Measurements from ENCODE around the gene TMEM203.

DNA sequence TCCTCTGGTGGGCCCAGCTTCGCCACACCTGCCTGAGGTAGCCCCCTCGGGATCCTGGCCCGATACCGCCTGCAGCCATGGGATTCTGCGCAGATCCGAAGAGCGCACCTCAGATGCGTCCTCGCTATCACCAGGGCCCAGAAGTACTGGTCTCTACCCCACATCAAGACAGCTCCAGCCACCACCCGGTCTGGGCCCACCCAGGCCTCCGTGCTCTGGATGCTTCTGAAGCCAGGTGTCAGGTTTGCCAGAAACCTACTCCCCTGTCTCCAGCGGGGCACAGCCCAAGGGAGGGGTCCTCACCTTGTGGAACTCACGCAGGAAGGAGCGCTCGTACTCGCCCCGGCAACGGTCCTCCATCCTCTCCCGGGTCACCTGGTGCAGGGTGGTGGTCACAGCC, 19.5 kb downstream of the TMEM203 start:
- TF ChIP-seq, protein P1, sequence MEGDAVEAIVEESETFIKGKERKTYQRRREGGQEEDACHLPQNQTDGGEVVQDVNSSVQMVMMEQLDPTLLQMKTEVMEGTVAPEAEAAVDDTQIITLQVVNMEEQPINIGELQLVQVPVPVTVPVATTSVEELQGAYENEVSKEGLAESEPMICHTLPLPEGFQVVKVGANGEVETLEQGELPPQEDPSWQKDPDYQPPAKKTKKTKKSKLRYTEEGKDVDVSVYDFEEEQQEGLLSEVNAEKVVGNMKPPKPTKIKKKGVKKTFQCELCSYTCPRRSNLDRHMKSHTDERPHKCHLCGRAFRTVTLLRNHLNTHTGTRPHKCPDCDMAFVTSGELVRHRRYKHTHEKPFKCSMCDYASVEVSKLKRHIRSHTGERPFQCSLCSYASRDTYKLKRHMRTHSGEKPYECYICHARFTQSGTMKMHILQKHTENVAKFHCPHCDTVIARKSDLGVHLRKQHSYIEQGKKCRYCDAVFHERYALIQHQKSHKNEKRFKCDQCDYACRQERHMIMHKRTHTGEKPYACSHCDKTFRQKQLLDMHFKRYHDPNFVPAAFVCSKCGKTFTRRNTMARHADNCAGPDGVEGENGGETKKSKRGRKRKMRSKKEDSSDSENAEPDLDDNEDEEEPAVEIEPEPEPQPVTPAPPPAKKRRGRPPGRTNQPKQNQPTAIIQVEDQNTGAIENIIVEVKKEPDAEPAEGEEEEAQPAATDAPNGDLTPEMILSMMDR (optimal IDR thresholded peaks at IDR 0.05 in 1 of 3, IDR thresholded peaks at IDR 0.05 in 1 of 3, conservative IDR thresholded peaks at IDR 0.05 in 1 of 3; ENCODE audit: extremely low read depth in 1 of 3, insufficient read depth in 2 of 3, low read length in 3 of 3) = no peak
- no peak for TF ChIP-seq EZH2 (IDR thresholded peaks at IDR 0.05; ENCODE audit: low read length)

Measured in keratinocyte (primary cell).